HFF-Myc (cell line): ENCODE data around the gene APOBEC3C.
"Not testable (repeated sequence)": the region's sequence is repeated elsewhere in the genome, so short reads cannot be mapped to it uniquely, and the experiment has no call there.

ENCODE experiments used
- DNase-seq: peaks from one replicate; pipeline ENCODE4 v3.0.0-alpha.2; 2011; ENCODE audit warnings: low read depth; ENCODE audit errors: extremely low read depth
- H3K4me3 ChIP-seq: replicated peaks from 2 replicates; pipeline ENCODE4 v1.5.1; 2011; ENCODE audit warnings: low read depth, mild to moderate bottlenecking, control low read depth, low read length
- CTCF ChIP-seq: IDR thresholded peaks from 2 replicates; pipeline ENCODE4 v1.5.1; 2012; ENCODE audit warnings: mild to moderate bottlenecking, low read depth, low read length, control low read depth; ENCODE audit errors: missing control alignments

The APOBEC3C gene

DNA sequence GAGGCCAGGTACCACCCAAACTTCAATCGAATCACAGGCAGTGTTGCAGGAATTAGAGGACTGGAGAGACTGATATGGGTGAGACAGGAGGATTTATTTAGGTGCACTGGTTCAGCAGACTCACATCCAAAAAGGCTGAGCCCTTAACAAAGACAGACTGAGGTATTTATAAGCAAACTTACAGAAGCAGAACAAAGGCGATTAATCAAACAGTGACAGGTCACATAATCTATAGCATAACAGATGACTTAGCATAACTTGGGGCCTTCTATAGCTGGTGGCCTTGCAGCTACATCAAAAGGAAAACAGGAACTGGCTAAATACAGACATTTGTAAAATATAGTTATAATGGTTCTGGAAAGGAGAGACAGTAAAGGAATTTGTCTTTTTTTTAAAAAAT is 29.8 kb upstream of the APOBEC3C start:
- no peak for DNase-seq
- TF ChIP-seq CTCF, result no peak
- H3K4me3 ChIP-seq, result no peak overlapping the region

GRCh38 chr22:38984784-38985757 is 29.0 kb upstream of the APOBEC3C start:
- not testable (repeated sequence) for H3K4me3 ChIP-seq, DNase-seq

GRCh38 chr22:38986629-38987028 is 27.4 kb upstream of the APOBEC3C start:
- no peak for TF ChIP-seq CTCF
- no peak overlapping the region for H3K4me3 ChIP-seq
- no peak for DNase-seq

GRCh38 chr22:38987171-38987895 is 26.7 kb upstream of the APOBEC3C start:
- no peak for TF ChIP-seq CTCF
- no peak for DNase-seq
- no peak overlapping the region for H3K4me3 ChIP-seq

DNA sequence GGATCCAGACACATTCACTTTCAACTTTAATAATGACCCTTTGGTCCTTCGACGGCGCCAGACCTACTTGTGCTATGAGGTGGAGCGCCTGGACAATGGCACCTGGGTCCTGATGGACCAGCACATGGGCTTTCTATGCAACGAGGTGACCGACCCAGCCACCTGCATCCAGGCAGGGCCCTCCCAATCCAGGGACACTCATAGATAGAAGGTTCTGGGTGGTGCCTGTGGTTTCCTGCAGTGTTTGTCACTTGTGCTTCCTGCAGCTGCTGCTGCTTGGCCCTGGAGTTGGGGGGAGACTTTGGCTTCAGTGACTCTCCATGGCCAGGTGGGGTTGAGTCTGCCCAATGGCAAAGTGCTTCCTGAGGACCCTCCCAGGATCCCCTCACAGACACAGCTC is 24.6 kb upstream of the APOBEC3C start:
- no peak overlapping the region for H3K4me3 ChIP-seq
- TF ChIP-seq CTCF, result no peak
- no peak for DNase-seq

- not testable (repeated sequence) for DNase-seq
Measured at GRCh38 chr22:38992871-38993371, 21.1 kb upstream of the APOBEC3C start.

DNA sequence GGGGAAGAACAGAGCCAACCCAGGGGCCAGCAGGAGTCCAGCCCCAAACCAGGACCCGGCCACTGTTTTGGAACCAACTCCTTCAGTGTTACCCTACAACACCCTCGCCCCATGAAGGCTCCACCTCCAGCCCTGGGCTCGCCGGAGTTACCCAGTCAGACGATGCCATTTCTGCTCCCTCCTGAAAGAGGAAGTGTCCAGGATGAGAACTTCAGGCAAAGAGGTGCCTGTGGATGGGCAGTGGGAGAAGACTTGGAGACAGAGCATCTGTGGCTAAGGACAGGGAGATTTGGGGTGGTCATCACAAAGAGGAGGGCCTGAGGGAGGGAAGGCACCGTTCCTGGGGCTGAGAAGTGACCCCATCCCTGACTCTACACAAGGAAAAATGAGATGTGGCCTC is 18.0 kb upstream of the APOBEC3C start:
- DNase-seq, result no peak
- H3K4me3 ChIP-seq, result no peak overlapping the region
- no peak for TF ChIP-seq CTCF

More at GRCh38 chr22:38992871-38993371, 21.1 kb upstream of the APOBEC3C start:
- H3K4me3 ChIP-seq, result not testable (repeated sequence)
